Neural cell (in vitro differentiated cells): ENCODE measurements around the gene TCF4. TPM values are rescaled to one million over a fixed set of nuclear protein-coding genes. Genes with fewer than 3 reads are reported as not detected.

Experiments
- H2AFZ ChIP-seq: fragments of 200-600, 300-800 bp; sonication (generic), shearing (Covaris generic); 2 replicates; pipeline ENCODE4 v1.6.0; 2014; ENCODE audit warnings: low read depth, mild to moderate bottlenecking, antibody characterized with exemption, low read length, moderate library complexity
- H3F3A ChIP-seq: fragments of 200-600 bp; shearing (Covaris generic); 2 replicates; pipeline ENCODE4 v1.6.1; 2016; ENCODE audit warnings: mild to moderate bottlenecking, moderate library complexity, mixed read lengths, antibody characterized with exemption, low read length; ENCODE audit not compliant: insufficient read depth, poor library complexity, severe bottlenecking
- H3K27ac ChIP-seq: fragments of 200-600, 300-800 bp; sonication (generic), shearing (Covaris generic); 2 replicates; pipeline ENCODE4 v1.5.1; 2014; ENCODE audit warnings: mild to moderate bottlenecking, low read length, moderate library complexity
- H3K27me3 ChIP-seq: fragments of 300-800, 200-600 bp; sonication (generic), shearing (Covaris generic); 2 replicates; pipeline ENCODE4 v1.6.0; 2014; ENCODE audit warnings: mild to moderate bottlenecking, low read depth, low read length, moderate library complexity; ENCODE audit not compliant: insufficient read depth
- H3K36me3 ChIP-seq: fragments of 300-800, 200-600 bp; sonication (generic), shearing (Covaris generic); 2 replicates; pipeline ENCODE4 v1.5.1; 2014; ENCODE audit warnings: mild to moderate bottlenecking, antibody characterized with exemption, low read length, moderate library complexity; ENCODE audit not compliant: insufficient read depth
- H3K4me2 ChIP-seq: fragments of 300-800, 200-600 bp; sonication (generic), shearing (Covaris generic); 2 replicates; pipeline ENCODE4 v1.6.0; 2014; ENCODE audit warnings: mild to moderate bottlenecking, low read length
- H3K4me3 ChIP-seq: fragments of 300-800, 200-600 bp; sonication (generic), shearing (Covaris generic); 2 replicates; pipeline ENCODE4 v1.5.1; 2014; ENCODE audit warnings: mild to moderate bottlenecking, low read length, moderate library complexity
- H3K79me2 ChIP-seq: fragments of 200-600 bp; shearing (Covaris generic); replicated peaks from 2 replicates; pipeline ENCODE4 v1.6.0; 2014; ENCODE audit warnings: mild to moderate bottlenecking, low read length, moderate library complexity; ENCODE audit not compliant: insufficient read depth
- H3K9ac ChIP-seq: fragments of 300-800, 200-600 bp; sonication (generic), shearing (Covaris generic); 2 replicates; pipeline ENCODE4 v1.6.1; 2016; ENCODE audit warnings: mild to moderate bottlenecking, low read length, mixed read lengths
- H3K9me2 ChIP-seq: fragments of 200-600 bp; shearing (Covaris generic); 2 replicates; pipeline ENCODE4 v1.6.1; 2016; ENCODE audit warnings: mild to moderate bottlenecking, low read length, mixed read lengths; ENCODE audit not compliant: insufficient read depth
- H3K9me3 ChIP-seq: fragments of 200-600, 300-800 bp; sonication (generic), shearing (Covaris generic); 2 replicates; pipeline ENCODE4 v1.6.1; 2016; ENCODE audit warnings: mild to moderate bottlenecking, mixed run types, low read length, moderate library complexity, mixed read lengths
- H4K20me1 ChIP-seq: fragments of 200-600 bp; shearing (Covaris generic); 2 replicates; pipeline ENCODE4 v1.6.1; 2016; ENCODE audit warnings: mild to moderate bottlenecking, mixed run types; ENCODE audit not compliant: insufficient read depth
- CTCF ChIP-seq: fragments of 450-650 bp; IDR thresholded peaks from 2 replicates; pipeline ENCODE4 v1.5.1; 2014; ENCODE audit warnings: antibody characterized with exemption, mild to moderate bottlenecking, moderate library complexity; ENCODE audit not compliant: poor library complexity, severe bottlenecking
- EP300 ChIP-seq: fragments of 450-650 bp; conservative IDR thresholded peaks from 2 replicates; pipeline ENCODE4 v1.6.1; 2014; ENCODE audit warnings: antibody characterized with exemption, mild to moderate bottlenecking, moderate library complexity; ENCODE audit not compliant: poor library complexity, severe bottlenecking
- EZH2 ChIP-seq: fragments of 200-600, 300-800 bp; shearing (Covaris generic), sonication (generic); IDR thresholded peaks from 2 replicates; pipeline ENCODE4 v1.6.1; 2014; ENCODE audit warnings: antibody characterized with exemption, low read length, borderline replicate concordance, mild to moderate bottlenecking; ENCODE audit not compliant: insufficient read depth, poor library complexity, severe bottlenecking
- MXI1 ChIP-seq: fragments of 450-650 bp; conservative IDR thresholded peaks from 2 replicates; pipeline ENCODE4 v1.6.1; 2014; ENCODE audit warnings: antibody characterized with exemption, mild to moderate bottlenecking; ENCODE audit not compliant: poor library complexity, severe bottlenecking
- POLR2AphosphoS5 ChIP-seq: IDR thresholded peaks from 2 replicates; pipeline ENCODE4 v1.6.1; 2012
- RAD21 ChIP-seq: fragments of 450-650 bp; conservative IDR thresholded peaks from 2 replicates; pipeline ENCODE4 v1.6.1; 2014; ENCODE audit warnings: antibody characterized with exemption, mild to moderate bottlenecking, moderate library complexity
- REST ChIP-seq: IDR thresholded peaks from 2 replicates; pipeline ENCODE4 v1.6.1; 2012; ENCODE audit warnings: borderline replicate concordance
- SMC3 ChIP-seq: fragments of 450-650 bp; conservative IDR thresholded peaks from 2 replicates; pipeline ENCODE4 v1.6.1; 2014; ENCODE audit warnings: antibody characterized with exemption, mild to moderate bottlenecking, moderate library complexity; ENCODE audit not compliant: poor library complexity
- TAF1 ChIP-seq: IDR thresholded peaks from 2 replicates; pipeline ENCODE4 v1.6.1; 2012; ENCODE audit warnings: low read depth
- polyA plus RNA-seq: library from polyadenylated mRNA; depleted of rRNA; stranded (reverse); fragments of >200 nt; gene quantifications from 2 replicates; pipeline ENCODE4 v1.2.3, GENCODE V29; 2014

The TCF4 gene
- polyA plus RNA-seq, 1 donor from 2014 or later, result 7.0 TPM

GRCh38 chr18:55370936-55371335 lies 217.1 kb downstream of the TCF4 start:
- H4K20me1 ChIP-seq, result no peaks in the 10 kb centered on the region
- H3K27me3 ChIP-seq, result no peaks in the 10 kb centered on the region
- no peak overlapping the region for H3K4me2 ChIP-seq
- H3F3A ChIP-seq, result no peaks in the 10 kb centered on the region
- no peaks in the 10 kb centered on the region for H3K9me3 ChIP-seq
- peaks cover 3% of the 10 kb centered on the region for H3K79me2 ChIP-seq
- no peaks in the 10 kb centered on the region for H3K36me3 ChIP-seq
- H3K9me2 ChIP-seq, result no peaks in the 10 kb centered on the region
- no peak overlapping the region for H3K27ac ChIP-seq
- no peak overlapping the region for H3K9ac ChIP-seq
- no peak overlapping the region for H3K4me3 ChIP-seq
- TF ChIP-seq SMC3 (no peak), TAF1 (no peak), EP300 (no peak), CTCF (no peak), REST (no peak), POLR2AphosphoS5 (no peak), EZH2 (no peak), RAD21 (no peak), MXI1 (no peak)
- no peak overlapping the region for H2AFZ ChIP-seq

- no peak overlapping the region for H3K9ac ChIP-seq
- H3K79me2 ChIP-seq, result peaks cover 3% of the 10 kb centered on the region
- H2AFZ ChIP-seq, result no peak overlapping the region
- no peak overlapping the region for H3K4me2 ChIP-seq
- no peaks in the 10 kb centered on the region for H3K27me3 ChIP-seq
- H3K4me3 ChIP-seq, result no peak overlapping the region
- TF ChIP-seq EZH2 (no peak), POLR2AphosphoS5 (no peak), MXI1 (no peak)
- no peak overlapping the region for H3K27ac ChIP-seq
- no peaks in the 10 kb centered on the region for H3K9me2 ChIP-seq
- no peaks in the 10 kb centered on the region for H3K9me3 ChIP-seq
- H3K36me3 ChIP-seq, result no peaks in the 10 kb centered on the region
- H4K20me1 ChIP-seq, result no peaks in the 10 kb centered on the region
- H3F3A ChIP-seq, result no peaks in the 10 kb centered on the region
Observed at GRCh38 chr18:55369346-55369745, 218.6 kb downstream of the TCF4 start.

GRCh38 chr18:55365342-55365741 lies 222.7 kb downstream of the TCF4 start:
- Histone ChIP-seq H3K4me3 (no peak overlapping the region), H3K27me3 (no peaks in the 10 kb centered on the region), H4K20me1 (no peaks in the 10 kb centered on the region), H3K9me3 (no peaks in the 10 kb centered on the region), H3F3A (no peaks in the 10 kb centered on the region), H3K9me2 (no peaks in the 10 kb centered on the region), H2AFZ (no peak overlapping the region), H3K79me2 (no peaks in the 10 kb centered on the region), H3K27ac (no peak overlapping the region), H3K36me3 (no peaks in the 10 kb centered on the region), H3K4me2 (no peak overlapping the region), H3K9ac (no peak overlapping the region)
- no peak for TF ChIP-seq SMC3
- no peak for TF ChIP-seq EP300
- no peak for TF ChIP-seq EZH2
- no peak for TF ChIP-seq POLR2AphosphoS5
- TF ChIP-seq CTCF, result no peak
- no peak for TF ChIP-seq REST
- TF ChIP-seq MXI1, result no peak
- TF ChIP-seq TAF1, result no peak
- no peak for TF ChIP-seq RAD21
